ENCODE results near the gene MPV17L. TPM values are rescaled to one million over a fixed set of nuclear protein-coding genes. Genes with fewer than 3 reads are reported as not detected.
"Not testable (repeated sequence)": the region's sequence is repeated elsewhere in the genome, so short reads cannot be mapped to it uniquely, and the experiment has no call there.

Gene MPV17L
- total RNA-seq, 1 donor from 2014 or later, result 0.33 TPM

DNA sequence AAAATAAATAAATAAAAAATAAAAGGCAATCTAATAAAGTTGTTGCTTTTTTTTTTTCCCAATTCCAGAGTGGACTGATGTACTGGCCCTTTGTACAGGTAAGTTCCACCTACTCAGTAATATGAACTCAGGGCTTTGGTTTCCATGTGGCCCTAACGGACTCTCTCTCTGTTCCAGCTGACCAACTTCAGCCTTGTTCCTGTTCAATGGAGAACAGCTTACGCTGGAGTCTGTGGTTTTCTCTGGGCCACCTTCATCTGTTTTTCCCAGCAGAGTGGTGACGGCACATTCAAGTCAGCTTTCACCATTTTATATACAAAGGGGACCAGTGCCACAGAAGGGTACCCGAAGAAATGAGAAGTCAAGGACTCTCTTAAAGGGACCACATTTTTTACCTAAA lies 12.2 kb downstream of the MPV17L start:
- not testable (repeated sequence) for DNase-seq (ENCODE audit: low read depth, low spot score)

DNA sequence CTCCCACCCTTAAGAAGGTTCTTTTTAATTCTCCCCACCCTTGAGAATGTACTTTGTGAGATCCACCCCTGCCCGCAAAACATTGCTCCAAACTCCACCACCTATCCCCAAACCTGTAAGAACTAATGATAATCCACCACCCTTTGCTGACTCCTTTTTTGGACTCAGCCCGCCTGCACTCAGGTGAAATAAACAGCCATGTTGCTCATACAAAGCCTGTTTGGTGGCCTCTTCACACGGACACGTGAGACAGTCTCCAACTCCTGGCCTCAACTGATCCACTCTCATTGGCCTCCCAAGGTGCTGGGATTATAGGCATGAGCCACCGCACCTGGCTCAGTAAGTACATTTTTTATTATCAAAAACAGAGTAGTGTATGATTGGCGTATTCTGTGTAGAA lies 13.9 kb downstream of the MPV17L start:
- not testable (repeated sequence) for DNase-seq (ENCODE audit: low read depth, low spot score)

DNA sequence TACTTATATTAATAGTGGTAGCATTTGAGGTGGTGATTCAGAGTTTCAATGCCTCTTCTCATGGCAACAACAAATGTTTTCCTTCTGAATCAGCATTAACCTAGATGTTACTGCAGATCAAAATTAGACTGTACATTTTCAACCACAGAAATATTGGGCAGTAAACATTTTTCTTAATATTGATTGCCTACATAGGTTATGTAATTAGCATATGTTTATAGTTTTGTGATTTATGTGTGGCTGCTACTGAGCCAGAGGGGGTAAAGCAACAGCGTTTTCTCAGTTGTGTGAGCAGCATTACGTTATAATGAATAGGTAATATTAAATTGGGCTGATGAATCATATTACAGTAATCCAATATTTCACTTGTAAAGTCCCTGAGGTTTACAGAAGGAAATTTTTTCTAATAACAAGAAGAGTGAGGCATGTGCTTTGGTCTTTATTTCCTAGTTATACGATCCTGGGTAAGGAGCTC lies 20.0 kb downstream of the MPV17L start:
- DNase-seq (ENCODE audit: low read depth, low spot score), result no peak

DNA sequence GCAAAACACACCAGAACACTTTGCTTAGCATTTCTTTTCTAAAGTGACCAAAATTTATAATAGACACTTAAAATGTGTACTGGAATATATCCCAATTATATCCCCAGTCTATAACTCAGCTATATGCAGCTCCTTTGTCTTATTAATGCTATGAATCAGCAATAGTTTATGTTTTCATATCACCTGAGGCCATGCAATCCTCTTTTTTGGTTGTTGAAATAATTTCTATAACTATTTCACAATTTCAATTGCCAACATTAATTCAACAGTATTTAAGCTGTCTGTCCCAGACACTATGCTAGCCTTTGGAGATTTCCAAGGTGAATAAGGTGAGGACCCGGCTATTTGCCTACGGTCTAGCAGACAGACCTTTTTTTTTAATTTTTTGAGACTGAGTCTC lies 21.6 kb downstream of the MPV17L start:
- DNase-seq (ENCODE audit: low read depth, low spot score), result no peak

DNA sequence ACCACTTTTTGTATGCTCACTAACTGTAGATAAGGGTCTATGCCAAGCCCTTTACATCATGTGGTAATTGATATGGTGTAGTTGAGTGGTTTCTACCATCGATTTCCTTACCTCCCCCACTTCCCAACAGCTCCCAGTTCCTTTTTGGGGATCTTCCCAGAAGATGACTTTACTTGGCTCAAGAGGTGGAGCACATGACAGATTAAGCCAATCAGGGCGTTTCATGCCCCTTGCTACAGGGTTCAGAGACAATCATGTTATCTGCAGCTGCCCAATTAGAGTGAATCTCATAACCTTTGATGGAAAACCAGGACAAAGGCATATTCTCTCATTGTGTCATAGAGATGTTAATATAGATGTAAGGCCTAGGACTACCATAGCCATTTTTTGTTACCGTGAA lies 22.7 kb downstream of the MPV17L start:
- no peak for DNase-seq (ENCODE audit: low read depth, low spot score)

DNA sequence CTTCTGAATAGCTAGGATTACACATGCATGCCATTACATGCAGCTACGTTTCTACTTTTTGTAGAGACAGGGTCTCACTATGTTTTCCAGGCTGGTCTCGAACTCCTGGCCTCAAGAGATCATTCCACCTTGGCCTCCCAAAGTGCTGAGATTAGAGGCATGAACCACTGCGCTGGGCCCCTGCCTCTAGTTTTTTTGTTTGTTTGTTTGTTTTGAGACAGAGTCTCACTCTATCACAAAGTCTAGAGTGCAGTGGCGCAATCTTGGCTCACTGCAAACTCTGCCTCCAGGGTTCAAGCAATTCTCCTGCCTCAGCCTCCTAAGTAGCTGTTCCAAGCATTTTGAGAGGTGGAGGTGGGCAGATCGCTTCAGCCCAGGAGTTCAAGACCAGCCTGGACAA lies 26.1 kb downstream of the MPV17L start:
- DNase-seq (ENCODE audit: low read depth, low spot score), result not testable (repeated sequence)

DNA sequence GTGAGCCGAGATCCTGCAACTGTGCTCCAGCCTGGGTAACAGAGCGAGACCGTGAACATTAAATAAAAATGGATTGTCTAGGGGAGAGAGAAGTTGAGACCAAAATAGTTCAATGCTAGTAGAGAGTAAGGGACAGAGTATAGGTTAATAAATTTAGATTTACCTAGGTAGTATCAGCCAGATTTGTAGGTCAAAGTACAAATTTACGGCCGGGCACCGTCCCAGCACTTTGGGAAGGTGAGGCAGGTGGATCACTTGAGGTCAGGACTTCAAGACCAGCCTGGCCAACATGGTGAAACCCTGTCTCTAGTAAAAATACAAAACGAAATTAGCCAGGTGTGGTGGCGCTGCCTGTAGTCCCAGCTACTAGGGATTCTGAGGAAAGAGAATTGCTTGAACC lies 26.7 kb downstream of the MPV17L start:
- no peak for DNase-seq (ENCODE audit: low read depth, low spot score)

DNA sequence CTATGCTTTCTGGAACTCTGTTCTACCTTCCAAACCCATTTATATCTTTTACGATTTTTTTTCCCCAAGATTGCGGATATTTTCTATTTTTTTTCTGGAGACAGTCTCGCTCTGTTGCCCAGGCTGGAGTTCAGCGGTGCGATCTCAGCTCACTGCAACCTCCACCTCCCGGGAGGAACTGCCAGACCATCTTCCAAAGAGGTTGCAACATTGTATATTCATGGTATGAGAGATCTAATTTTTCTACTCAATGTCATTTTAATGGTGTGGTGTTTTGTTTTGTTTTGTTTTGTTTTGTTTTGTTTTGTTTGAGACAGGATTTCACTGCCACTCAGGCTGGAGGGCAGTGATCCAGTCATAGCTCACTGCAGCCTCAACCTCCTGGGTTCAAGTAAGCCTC lies 30.3 kb downstream of the MPV17L start:
- DNase-seq (ENCODE audit: low read depth, low spot score), result no peak

DNA sequence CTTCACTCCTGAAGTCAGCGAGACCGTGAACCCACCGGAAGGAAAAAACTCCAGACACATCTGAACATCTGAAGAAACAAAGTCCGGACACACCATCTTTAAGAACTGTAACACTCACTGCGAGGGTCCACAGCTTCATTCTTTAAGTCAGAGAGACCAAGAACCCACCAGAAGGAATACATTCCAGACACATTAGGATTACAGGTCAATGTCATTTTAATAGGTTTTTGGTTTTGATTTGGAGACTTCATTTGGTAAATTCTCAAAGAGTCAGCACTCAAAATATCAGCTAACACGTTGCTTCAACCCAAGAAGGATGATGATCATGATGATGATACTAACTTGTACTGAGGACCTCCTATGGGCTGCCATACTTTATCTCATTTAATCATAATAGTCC lies 31.2 kb downstream of the MPV17L start:
- DNase-seq (ENCODE audit: low read depth, low spot score), result no peak

DNA sequence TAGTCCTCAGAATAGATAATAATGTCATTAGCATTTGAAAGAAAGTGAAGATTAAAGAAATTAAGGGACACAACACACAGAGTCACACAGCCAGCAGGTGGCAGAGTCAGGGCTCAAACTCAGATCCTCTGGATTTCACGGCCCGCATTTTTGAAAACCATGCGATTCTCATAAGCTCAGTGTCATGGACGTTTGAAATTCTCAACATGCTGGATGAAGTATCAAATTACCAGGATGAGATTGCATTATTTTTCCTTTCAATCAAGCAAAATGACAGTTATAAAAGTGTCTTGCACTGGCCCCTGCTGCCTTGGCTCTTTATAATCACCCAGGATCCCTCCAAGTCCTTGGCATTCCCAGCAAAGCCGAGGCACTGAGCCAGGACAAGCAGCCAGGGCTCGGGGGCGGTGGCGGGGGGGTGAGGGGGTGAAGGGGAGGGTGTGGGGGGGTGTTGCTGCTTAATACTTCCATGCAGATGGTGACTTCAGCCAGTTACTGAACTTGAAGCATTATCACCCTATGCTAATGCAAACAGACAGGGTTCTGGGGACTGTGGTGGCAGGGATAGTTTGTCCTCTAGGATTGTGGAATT lies 32.2 kb downstream of the MPV17L start:
- DNase-seq (ENCODE audit: low read depth, low spot score), result peak; percentile 37

DNA sequence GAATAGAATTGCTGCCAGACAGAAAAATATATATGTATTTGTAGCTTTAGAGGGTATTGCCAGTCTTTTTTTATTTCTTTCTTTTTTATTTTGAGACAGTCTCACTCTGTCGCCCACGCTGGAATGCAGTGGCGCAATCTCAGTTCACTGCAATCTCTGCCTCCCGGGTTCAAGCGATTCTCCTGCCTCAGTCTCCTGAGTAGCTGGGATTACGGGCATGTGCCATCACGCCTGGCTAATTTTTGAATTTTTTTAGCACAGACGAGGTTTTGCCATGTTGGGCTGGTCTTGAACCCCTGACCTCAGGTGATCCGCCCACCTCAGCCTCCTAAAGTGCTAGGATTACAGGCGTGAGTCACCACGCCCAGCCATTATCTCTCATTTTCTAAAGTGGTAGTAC lies 35.3 kb downstream of the MPV17L start:
- not testable (repeated sequence) for DNase-seq (ENCODE audit: low read depth, low spot score)

DNA sequence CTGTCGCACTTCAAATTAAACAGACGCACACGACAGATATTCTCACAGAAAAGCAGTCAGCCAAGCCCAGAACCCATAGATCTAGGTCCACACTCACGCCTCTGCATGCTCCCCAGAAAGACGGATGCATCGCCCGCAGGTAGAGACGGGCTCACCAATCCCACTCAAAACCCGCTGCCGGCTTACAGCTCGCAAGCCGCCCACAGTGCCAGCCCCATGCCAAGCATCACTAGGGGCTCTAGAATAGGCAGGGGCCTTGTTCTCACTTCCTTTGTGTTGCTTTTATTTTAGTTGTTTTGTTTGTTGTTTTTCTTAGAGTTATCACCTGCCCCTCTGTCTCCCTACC lies 38.5 kb downstream of the MPV17L start:
- no peak for DNase-seq (ENCODE audit: low read depth, low spot score)

DNA sequence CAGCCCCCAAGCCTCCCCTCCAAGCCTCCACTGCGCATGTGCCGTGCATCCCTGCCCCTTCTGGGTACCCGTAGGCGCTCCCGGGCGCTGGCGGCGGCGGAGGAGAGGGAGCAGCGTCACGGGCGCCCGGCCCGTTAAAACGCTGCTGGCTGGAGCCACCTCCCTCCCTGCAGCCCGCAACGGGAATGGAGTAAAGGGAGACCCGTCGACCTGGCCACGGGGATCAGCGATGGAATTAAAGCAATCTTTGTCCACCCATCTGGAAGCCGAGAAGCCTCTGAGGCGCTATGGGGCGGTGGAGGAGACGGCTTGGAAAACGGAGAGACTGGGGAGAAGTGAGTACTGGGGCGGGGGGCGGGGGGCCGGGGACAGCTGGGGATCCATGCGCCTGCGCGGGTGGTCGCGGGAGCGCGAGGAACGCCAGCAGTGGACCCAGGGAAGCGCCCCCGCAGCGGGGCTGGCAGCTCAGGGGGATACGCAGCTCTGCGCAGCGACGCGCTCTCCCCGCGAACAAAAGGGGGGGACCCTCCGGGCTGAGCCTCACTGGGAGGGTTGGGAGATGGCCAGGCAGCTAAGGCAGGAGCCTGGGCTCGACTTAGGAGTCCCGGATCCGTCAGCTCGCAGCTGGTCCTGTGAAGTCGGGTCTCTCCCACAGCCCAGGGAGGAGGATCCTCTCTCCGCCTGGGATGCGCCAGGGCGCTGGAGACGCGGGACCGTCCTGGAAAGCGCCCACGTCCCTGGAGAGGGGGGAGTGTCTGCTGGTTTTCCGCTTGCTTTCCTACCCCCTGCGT lies 39.1 kb downstream of the MPV17L start, which contains the start of gene BMERB1:
BMERB1 (plus strand) TSS at position 164 of the 791 bp plus-strand sequence; CDS start at position 230, 66 bp downstream.
- DNase-seq (ENCODE audit: low read depth, low spot score), result no peak

DNA sequence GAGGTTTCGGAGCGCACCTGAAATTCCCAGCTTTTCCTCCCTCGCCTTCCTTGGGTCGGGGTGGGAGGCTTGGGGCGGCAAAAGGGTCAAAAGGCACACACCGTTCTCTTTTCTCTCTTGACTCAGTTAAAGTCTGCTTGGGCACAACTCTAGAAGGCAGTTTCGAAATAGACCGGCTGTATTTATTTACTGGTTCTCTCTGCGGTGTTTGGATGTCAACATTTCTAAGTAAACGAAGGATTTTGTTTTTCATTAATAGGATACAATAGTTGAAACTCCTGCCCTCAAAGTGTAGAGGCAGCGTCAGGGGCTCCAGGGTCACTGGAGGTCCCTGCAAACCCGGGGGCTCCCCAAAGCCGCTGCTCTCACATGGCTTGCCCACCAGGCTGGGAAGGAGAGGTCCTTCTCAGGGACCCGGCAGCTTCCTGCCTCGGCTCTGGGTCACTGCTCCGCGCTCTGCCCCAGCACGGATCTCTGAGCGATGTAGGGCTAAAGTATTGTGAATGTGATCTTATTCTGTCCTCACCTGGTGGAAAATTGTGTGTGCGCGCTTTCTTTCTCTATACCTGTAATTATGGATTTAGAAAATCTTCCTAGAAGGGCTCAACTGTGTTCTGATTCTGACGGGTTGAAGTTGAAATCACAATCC lies 39.8 kb downstream of the MPV17L start:
- no peak for DNase-seq (ENCODE audit: low read depth, low spot score)

DNA sequence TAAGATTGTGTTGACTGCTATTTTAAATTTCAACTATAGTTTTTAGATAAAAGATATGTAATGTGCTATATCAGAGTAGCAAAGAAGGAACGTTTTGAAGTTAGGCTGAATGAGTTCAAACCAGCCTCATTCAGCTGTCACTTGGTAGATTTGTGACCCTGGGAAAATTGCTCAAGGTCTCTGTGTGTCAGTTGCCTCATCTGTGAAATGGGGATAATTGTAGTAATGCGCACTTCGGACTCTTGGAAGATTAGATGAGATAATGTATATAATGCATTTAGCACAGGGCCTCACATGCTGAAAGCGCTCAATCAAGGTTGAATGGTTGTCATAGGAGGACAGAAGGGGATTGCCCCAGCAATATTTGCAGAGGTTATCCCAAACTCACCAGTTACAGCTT lies 43.5 kb downstream of the MPV17L start:
- no peak for DNase-seq (ENCODE audit: low read depth, low spot score)

DNA sequence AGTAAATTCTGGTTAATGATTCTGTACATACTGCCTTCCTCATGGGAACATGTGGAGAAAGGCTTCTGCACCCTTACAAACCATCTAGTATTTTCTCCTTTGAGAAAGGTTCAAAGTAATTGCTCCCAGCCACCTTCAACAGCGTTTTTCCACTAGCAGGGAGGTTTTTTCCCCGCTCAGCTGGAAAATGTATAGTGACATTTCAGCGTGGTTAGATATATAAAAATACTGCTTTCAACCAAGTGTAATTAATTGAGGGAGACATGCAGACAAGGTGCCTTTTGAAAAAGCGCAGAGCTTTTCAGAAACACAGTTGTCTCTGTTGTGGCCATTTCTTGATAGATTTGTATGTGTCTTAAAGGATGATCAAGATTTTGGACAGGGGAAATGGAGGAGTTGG lies 44.0 kb downstream of the MPV17L start:
- no peak for DNase-seq (ENCODE audit: low read depth, low spot score)

DNA sequence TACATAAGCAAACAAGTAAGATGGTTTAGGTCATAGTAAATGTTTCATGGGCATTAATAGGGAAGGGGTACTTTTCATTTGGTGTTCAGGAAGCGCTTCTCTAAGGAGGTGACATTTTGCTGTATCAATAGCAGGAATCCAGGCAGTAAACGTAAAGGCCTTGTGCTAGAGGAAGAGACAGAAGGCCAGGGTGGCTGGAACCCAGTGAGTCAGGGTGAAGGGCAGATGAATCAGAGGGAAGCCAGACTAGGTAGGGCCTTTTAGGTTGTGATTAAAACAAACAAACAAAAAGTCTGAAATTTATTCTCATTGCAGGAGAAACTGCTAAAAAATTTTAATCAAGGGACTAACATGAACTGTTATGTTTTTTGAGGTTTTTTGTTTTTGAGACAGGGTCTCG lies 45.3 kb downstream of the MPV17L start:
- DNase-seq (ENCODE audit: low read depth, low spot score), result no peak

DNA sequence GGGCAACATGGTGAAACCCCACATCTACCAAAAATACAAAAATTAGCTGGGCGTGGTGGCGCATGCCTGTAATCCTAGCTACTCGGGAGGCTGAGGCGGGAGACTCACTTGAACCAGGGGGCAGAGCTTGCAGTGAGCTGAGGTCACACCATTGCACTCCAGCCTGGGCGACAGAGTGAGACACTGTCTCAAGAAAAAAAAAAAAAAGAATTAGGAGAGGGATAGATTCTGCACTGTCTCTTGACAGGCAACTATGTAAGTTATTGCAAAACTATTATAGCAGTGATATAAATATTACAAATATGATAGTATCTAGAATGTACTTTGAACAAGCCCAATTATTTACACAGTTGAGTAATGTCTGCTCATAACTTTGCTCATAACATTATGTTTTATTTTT lies 46.6 kb downstream of the MPV17L start:
- not testable (repeated sequence) for DNase-seq (ENCODE audit: low read depth, low spot score)

DNA sequence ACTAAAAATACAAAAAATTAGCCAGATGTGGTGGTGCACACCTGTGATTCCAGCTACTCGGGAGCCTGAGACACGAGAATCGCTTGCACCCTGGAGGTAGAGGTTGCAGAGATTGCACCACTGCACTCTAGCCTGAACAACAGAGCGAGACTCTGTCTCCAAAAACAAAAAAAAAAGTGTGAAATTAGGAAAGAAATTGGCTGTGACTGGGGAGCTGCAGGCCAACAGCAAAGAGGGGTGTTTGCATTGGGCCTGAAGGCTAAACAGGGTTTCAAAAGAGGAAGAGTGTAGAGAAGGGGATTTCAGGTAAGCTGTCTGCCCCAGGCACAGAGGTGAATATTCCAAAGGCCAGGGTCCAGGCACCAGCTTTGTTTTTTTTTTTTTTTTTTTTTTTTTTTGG lies 48.2 kb downstream of the MPV17L start:
- no peak for DNase-seq (ENCODE audit: low read depth, low spot score)

DNA sequence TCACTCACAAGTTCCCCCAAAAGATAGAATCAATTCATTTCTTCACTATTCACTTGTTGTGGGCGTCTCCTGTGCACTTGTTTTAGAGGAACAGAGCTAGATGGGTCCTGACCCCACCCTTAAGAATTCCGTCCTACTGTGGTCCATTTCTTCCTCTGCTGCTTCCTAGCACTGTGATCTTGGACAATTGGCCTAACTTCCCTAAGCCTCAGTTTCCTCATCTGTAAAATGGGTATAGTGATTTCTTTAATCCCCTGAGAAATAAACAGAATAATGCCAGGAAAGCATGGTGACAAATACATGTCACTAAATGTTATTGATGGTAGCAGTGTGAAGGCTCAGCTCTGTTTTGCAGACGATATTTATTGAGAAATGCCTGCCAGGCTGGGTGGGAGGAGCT lies 48.7 kb downstream of the MPV17L start:
- no peak for DNase-seq (ENCODE audit: low read depth, low spot score)

DNA sequence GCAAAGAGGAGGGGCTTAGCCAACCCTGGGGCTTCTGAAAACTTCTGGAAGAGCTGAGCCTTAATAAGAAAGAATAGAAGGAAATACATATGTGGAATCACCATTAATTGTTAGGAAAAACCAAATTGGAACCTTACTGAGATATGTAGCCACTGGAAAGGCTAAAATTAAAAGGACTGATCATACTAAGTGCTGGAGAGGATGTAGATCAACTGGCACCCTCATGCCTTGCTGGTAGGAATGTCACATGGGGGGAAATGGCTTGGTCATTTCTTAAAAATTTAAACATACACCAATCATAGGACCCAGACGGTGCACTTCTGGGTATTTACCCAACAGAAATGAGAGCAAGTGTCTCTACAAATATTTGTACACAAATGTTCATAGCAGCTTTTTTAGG lies 49.9 kb downstream of the MPV17L start:
- DNase-seq (ENCODE audit: low read depth, low spot score), result no peak

DNA sequence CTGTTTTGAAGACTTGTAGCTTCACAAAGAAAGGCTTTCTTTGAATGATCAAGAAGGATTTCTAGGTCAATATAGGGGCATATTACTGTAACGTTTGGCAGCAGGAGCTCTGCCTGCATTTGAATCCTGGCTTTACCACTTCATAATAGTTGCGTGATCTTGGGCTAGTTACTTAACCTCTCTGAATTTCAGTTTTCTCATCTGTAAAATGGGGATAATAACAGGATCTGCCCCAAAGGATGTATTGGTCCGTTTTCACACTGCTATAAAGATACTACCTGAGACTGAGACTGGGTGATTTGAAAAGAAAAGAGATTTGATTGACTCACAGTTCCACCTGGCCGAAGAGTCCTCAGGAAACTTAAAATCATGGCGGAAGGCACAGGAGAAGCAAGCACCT lies 51.3 kb downstream of the MPV17L start:
- no peak for DNase-seq (ENCODE audit: low read depth, low spot score)

DNA sequence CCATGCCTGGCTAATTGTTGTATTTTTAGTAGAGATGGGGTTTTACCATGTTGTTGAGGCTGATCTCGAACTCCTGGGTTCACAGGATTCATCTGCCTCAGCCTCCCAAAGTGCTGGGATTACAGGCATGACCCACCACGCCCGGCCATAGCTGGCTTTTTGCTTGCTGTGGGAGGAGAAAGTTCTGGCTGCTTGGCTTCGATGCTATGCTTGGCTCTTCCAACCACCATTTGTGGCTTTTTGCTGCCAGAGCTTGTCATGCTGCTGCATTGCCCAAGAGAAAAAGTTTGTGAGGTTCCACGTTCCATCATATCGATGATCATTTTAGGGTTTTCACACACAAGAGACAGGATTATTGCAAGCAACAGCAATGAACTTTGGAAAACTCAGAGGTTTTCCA lies 55.1 kb downstream of the MPV17L start:
- DNase-seq (ENCODE audit: low read depth, low spot score), result no peak

Measured in pulmonary artery endothelial cell (primary cell).